ENCODE results near the gene HOTAIR. TPM values are rescaled to one million over a fixed set of nuclear protein-coding genes. Genes with fewer than 3 reads are reported as not detected.

Gene HOTAIR
- total RNA-seq, 1 experiment from 2014 or later: not detected

DNA sequence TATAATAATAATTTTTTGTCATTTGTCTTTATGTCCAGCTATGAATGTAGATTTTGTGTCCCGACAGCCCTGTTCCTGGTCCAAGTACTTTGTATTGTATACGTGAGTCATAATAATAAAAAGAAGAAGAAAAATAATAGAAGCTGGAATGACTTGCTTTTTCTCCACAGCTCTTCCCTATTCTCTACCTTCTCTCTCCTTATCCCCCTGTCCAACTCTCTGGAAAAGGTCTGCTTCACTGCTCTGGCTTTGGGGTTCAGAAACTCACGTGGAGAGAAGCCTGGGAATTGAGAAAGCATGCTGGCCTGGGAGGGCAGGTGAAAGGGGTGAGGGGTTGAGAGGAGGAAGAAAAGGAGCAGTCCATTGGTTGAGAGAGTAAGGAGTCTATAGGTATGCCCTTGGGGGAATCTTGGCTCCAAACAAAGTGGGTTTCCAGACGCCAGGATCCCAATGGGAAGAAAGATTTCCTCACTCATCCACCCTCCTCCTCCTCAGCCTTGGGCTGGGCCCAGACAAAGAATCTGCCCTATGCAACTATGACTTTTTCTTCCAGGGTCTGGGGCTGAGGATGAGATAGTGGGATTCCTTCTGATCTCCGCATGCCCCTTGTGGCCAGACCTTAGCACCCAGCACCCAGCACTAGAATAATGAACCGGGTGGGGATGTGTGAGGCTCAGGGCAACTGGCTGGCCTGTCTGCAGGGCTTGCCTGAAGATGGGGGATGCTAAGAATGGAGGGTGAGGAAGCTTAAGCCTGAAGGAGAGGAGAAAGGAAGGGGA is 38.1 kb upstream of the HOTAIR start:
- CTCF ChIA-PET: interaction anchor here (0.6 kb wide), 1 partner anchor 180 kb away, joined by 3 read pairs; no protein-coding TSS in a partner anchor
- peaks cover 10% of the 10 kb centered on the region for H3K36me3 Mint-ChIP-seq (ENCODE audit: insufficient read depth, unreplicated experiment)
- H3K4me1 Mint-ChIP-seq (ENCODE audit: low read depth, unreplicated experiment): peaks cover 12% of the 10 kb centered on the region
- no peak overlapping the region for H3K27ac Mint-ChIP-seq (ENCODE audit: unreplicated experiment)
- BruUV-seq (replicated peaks): no TSS peak
- TF ChIP-seq, protein P1, sequence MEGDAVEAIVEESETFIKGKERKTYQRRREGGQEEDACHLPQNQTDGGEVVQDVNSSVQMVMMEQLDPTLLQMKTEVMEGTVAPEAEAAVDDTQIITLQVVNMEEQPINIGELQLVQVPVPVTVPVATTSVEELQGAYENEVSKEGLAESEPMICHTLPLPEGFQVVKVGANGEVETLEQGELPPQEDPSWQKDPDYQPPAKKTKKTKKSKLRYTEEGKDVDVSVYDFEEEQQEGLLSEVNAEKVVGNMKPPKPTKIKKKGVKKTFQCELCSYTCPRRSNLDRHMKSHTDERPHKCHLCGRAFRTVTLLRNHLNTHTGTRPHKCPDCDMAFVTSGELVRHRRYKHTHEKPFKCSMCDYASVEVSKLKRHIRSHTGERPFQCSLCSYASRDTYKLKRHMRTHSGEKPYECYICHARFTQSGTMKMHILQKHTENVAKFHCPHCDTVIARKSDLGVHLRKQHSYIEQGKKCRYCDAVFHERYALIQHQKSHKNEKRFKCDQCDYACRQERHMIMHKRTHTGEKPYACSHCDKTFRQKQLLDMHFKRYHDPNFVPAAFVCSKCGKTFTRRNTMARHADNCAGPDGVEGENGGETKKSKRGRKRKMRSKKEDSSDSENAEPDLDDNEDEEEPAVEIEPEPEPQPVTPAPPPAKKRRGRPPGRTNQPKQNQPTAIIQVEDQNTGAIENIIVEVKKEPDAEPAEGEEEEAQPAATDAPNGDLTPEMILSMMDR (IDR thresholded peaks at IDR 0.05; ENCODE audit: unreplicated experiment): no peak
- no peaks in the 10 kb centered on the region for H3K9me3 Mint-ChIP-seq (ENCODE audit: low read depth, unreplicated experiment)
- intact Hi-C loops (cut with micrococcal nuclease; ENCODE audit: unreplicated experiment): no loop called here
- no peak for DNase-seq
- H3K4me3 Mint-ChIP-seq (ENCODE audit: low read depth, unreplicated experiment): no peak overlapping the region
- H3K27me3 Mint-ChIP-seq (ENCODE audit: unreplicated experiment): peaks cover 93% of the 10 kb centered on the region

DNA sequence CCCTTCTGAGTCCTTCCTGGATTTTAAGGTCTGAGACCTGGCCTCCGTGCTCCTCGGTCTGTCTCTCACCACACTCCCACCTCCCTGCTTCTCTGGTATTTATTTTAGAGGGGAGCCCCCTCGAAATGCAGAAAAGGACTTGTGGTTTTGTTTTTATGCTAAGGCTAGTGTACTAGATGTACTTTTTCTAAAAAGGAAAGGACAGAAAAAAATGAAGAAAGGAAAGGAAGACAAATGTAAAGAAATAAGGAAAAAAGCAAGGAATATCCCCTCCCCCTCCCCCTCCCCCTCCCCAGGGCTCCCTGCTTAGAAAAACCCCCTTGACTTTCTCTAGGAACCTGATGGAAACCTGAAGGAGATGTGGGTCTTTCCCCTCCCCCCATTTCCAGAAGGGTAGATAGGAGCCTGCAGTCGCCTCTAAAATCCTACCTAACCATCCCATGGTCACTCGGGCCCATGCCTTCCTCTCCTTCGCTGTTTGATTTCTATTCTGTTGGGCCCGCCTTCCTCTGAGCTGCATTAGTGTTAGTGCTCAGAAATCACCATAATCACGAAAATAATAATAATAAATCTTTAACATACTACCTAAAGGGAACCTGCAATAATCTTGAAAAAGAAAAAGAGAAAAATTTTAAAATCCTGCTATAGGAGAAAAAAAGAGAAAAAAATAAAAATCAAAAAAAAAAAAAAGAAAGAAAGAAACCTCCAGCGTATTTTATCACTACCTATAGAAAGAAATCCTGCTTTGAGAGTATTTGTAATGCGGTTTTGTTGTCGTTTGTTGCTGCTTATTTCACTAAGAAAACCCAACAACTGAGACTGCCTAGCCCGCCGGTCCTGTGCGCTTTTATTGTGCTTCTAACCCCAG is 37.1 kb upstream of the HOTAIR start:
- peaks cover under 1% of the 10 kb centered on the region for H3K36me3 Mint-ChIP-seq (ENCODE audit: insufficient read depth, unreplicated experiment)
- H3K4me3 Mint-ChIP-seq (ENCODE audit: low read depth, unreplicated experiment): no peak overlapping the region
- peaks cover 93% of the 10 kb centered on the region for H3K27me3 Mint-ChIP-seq (ENCODE audit: unreplicated experiment)
- intact Hi-C loops (cut with micrococcal nuclease; ENCODE audit: unreplicated experiment): no loop called here
- CTCF ChIA-PET: interaction anchor here (0.6 kb wide), 2 partner anchors 181 to 284 kb away, joined by 3 read pairs; no protein-coding TSS in a partner anchor
- DNase-seq: no peak
- TF ChIP-seq, protein P1 (IDR thresholded peaks at IDR 0.05; ENCODE audit: unreplicated experiment): no peak
- no TSS peak for BruUV-seq (replicated peaks)
- H3K4me1 Mint-ChIP-seq (ENCODE audit: low read depth, unreplicated experiment): peaks cover 12% of the 10 kb centered on the region
- H3K9me3 Mint-ChIP-seq (ENCODE audit: low read depth, unreplicated experiment): no peaks in the 10 kb centered on the region
- no peak overlapping the region for H3K27ac Mint-ChIP-seq (ENCODE audit: unreplicated experiment)

GRCh38 chr12:54010972-54011664 is 36.4 kb upstream of the HOTAIR start:
- Mint-ChIP-seq H3K4me3 (ENCODE audit: low read depth, unreplicated experiment) (no peak overlapping the region), H3K36me3 (ENCODE audit: insufficient read depth, unreplicated experiment) (peaks cover 3% of the 10 kb centered on the region), H3K4me1 (ENCODE audit: low read depth, unreplicated experiment) (peaks cover 16% of the 10 kb centered on the region), H3K27ac (ENCODE audit: unreplicated experiment) (no peak overlapping the region), H3K9me3 (ENCODE audit: low read depth, unreplicated experiment) (no peaks in the 10 kb centered on the region), H3K27me3 (ENCODE audit: unreplicated experiment) (peaks cover 97% of the 10 kb centered on the region)
- CTCF ChIA-PET: interaction anchor here (0.6 to 1.1 kb wide), 2 partner anchors 21 to 283 kb away, joined by 3 to 4 read pairs; no protein-coding TSS in a partner anchor
- TF ChIP-seq, protein P1 (IDR thresholded peaks at IDR 0.05; ENCODE audit: unreplicated experiment): no peak
- no peak for DNase-seq
- no TSS peak for BruUV-seq (replicated peaks)
- intact Hi-C loops (cut with micrococcal nuclease; ENCODE audit: unreplicated experiment): no loop called here

Data from Calu3 (cell line).